RWPE1 (cell line): ENCODE results near the gene PPP1R3G.
A peak's percentile ranks its signal among the peaks of the same experiment; 100 is the strongest.
"Not testable (repeated sequence)": the region's sequence is repeated elsewhere in the genome, so short reads cannot be mapped to it uniquely, and the experiment has no call there.

Experiments
- CTCF ChIA-PET: fragments of 350-600 bp; sonication (Branson Sonifier 250); formaldehyde crosslinking; extraction: SDS; loops from one replicate; lab custom pipeline; 2021; lab: Yijun Ruan, JAX
- POLR2A ChIA-PET: fragments of 400-600 bp; formaldehyde crosslinking; extraction: SDS; loops from one replicate; lab custom pipeline; 2020; ENCODE audit warnings: antibody characterized with exemption; ENCODE audit not compliant: low non-redundant PET; lab: Yijun Ruan, JAX
- DNase-seq: peaks from one replicate; pipeline ENCODE4 v3.0.0; 2012; ENCODE audit warnings: low spot score
- H3K27ac ChIP-seq: fragments of 450-650 bp; 2 replicates; pipeline ENCODE4 v1.5.1; 2017
- TF ChIP-seq, protein P1 (sequence below): fragments of 450-650 bp; conservative IDR thresholded peaks from 2 replicates; pipeline ENCODE4 v1.5.1; 2017; ENCODE audit warnings: low read depth, mild to moderate bottlenecking

PPP1R3G gene

DNA sequence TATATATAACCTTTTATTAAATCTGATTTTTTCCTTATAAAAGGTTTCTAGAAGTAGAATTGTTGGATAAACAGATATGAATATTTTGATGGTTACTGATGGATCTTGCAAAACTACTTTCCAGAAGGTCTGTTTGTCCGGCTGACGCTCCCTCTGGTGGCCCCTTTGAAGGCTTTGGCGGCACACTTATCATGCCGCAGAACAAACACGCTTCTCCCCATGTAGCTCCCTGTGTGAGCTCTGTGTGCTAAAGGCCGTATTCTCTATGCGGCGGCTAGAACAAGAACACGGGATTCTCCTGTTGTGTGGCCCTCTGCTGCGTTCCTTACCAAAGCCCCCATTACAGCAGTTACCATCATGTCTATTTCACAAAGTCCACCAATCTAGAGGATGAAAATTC, 30.0 kb downstream of the PPP1R3G start:
- DNase-seq: no peak
- H3K27ac ChIP-seq: no peak overlapping the region
- TF ChIP-seq, protein P1, sequence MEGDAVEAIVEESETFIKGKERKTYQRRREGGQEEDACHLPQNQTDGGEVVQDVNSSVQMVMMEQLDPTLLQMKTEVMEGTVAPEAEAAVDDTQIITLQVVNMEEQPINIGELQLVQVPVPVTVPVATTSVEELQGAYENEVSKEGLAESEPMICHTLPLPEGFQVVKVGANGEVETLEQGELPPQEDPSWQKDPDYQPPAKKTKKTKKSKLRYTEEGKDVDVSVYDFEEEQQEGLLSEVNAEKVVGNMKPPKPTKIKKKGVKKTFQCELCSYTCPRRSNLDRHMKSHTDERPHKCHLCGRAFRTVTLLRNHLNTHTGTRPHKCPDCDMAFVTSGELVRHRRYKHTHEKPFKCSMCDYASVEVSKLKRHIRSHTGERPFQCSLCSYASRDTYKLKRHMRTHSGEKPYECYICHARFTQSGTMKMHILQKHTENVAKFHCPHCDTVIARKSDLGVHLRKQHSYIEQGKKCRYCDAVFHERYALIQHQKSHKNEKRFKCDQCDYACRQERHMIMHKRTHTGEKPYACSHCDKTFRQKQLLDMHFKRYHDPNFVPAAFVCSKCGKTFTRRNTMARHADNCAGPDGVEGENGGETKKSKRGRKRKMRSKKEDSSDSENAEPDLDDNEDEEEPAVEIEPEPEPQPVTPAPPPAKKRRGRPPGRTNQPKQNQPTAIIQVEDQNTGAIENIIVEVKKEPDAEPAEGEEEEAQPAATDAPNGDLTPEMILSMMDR: no peak
- POLR2A ChIA-PET: no interaction called here
- CTCF ChIA-PET: interaction anchor here (0.6 kb wide), 1 partner anchor 959 kb away, joined by 5 read pairs; no protein-coding TSS in a partner anchor

DNA sequence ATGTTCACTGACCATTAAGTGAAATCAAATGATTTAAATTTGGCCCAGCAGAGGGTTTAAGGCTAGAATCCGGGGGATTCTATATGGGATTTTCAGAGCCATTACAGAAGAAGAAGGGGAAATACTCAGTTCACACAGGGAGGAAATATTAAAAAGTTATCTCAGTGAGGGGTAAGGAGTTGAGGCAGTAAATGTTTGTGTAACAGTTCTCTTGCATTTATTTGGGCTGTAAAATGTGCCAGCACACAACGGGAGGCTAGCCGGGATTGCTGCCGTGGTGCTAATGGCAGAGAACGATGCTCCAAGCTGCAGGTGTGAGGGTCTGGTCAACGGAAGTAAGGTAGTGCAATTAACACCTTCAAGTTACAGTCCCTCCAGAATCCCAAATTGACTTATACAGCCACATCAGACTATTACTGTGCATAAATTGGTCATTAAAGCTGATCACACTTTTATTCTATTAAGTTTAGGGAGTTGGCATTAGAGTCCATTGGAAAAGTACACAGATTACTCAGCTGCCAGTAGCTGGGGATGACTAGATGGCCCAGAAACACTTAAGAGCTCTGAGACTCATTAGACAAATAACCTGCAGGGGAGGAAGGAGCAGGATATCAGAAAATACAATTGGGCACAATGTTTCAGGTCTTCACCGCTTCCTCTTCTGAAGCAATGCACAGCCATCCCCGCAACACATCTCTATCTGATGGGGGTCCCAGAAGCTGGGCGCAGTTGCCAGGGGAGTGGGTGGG, 31.3 kb downstream of the PPP1R3G start:
- POLR2A ChIA-PET: no interaction called here
- DNase-seq: no peak
- TF ChIP-seq, protein P1: no peak
- CTCF ChIA-PET: no interaction called here
- H3K27ac ChIP-seq: peak overlapping the region; percentile 2; the same call in 1 of the 2 replicates

DNA sequence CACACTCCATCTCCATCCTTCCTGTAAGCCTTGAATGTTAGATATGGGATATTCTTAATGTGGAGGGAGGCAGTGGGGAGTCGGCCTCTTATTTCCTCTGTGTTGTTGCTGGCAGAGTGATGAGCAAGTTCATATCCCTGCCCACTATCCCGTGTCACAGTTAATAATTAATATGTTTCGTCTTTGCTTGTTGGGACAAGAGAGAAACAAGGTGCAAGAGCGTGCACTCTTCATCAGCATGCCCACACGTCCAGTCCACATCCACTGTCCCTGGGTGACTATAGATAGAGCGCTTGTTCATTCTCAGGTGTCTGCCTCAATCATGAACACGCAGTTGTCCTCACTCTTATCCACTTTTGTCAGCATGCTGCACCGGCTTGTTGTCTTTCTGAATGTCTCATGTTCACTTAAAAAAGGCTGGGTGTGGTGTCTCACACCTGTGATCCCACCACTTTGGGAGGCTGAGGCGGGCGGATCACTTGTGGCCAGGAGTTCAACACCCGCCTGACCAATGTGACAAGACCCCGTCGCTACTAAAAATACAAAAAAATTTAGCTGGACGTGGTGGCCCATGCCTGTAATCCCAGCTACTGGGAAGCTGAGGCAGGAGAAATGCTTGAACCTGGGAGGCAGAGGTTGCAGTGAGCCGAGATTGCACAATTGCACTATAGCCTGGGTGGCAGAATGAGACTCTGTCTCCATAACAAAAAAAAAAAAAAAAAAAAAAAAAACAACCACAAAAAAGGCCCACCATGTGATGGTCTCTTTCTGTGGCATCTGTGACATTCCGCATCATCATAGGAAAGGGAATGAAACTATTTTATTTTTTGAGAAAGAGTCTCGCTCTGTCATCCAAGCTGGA, 34.2 kb downstream of the PPP1R3G start:
- TF ChIP-seq, protein P1: no peak
- POLR2A ChIA-PET: no interaction called here

DNA sequence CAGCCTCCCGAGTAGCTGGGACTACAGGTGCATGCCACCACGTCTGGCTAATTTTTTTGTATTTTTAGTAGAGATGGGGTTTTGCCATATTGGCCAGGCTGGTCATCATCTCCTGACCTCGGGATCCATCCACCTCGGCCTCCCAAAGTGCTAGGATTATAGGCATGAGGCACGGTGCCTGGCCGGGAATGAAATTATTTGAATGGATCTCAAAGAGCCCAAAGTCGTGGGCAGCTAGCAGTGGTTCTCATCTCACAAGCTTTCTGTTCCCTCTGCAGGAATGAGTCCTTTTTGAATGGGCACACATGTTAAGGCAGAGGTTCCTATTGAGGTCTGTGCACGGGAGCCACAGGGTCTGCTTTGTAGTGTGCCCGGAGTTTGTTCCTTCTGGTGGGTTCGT, 34.9 kb downstream of the PPP1R3G start:
- DNase-seq: no peak
- CTCF ChIA-PET: interaction anchor here (0.6 kb wide), 1 partner anchor 20 kb away, joined by 5 read pairs; no protein-coding TSS in a partner anchor
- TF ChIP-seq, protein P1: no peak
- no peak overlapping the region for H3K27ac ChIP-seq
- POLR2A ChIA-PET: interaction anchor here (0.5 kb wide), 1 partner anchor 1097 kb away, joined by 7 read pairs; no protein-coding TSS in a partner anchor

More for the DNA sequence above, 34.2 kb downstream of the PPP1R3G start:
- DNase-seq: no peak
- CTCF ChIA-PET: interaction anchor here (0.6 kb wide), 2 partner anchors 157 to 400 kb away, joined by 3 to 6 read pairs; no protein-coding TSS in a partner anchor
- no peak overlapping the region for H3K27ac ChIP-seq

DNA sequence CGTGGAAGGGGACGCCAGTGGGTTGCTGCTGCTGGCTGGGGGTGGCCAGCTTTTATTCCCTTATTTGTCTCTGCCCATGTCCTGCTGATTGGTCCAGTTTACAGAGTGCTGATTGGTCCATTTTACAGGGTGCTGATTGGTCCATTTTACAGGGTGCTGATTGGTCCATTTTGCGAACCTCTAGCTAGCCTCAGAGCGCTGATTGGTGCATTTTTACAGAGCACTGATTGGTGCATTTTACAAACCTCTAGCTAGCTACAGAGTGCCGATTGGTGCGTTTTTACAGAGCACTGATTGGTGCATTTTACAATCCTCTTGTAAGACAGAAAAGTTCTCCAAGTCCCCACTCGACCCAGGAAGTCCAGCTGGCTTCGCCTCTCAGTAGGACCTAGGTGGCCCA, 35.4 kb downstream of the PPP1R3G start:
- DNase-seq, H3K27ac ChIP-seq: not testable (repeated sequence)
- POLR2A ChIA-PET: interaction anchor here (0.5 kb wide), 1 partner anchor 1097 kb away, joined by 7 read pairs; no protein-coding TSS in a partner anchor
- CTCF ChIA-PET: interaction anchor here (0.6 kb wide), 1 partner anchor 19 kb away, joined by 5 read pairs; no protein-coding TSS in a partner anchor

DNA sequence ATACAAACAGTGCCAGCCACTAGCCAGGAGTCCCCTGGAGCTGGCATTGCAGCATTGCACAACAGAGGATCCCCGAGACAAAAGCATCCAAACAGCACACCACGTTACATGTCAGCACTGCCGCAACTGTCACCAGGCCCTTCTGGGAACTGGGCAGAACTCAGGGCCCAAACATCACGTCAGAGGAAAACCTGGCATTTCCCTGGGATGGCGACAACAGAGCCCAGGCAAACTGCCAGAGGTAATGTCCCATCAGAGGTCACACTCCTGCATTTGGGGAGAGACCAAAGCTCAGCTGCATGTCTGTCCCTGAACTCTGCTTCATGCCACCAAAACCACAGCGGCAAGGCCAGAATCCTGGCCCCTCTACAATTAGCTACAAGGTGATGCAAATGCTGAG, 36.3 kb downstream of the PPP1R3G start:
- TF ChIP-seq, protein P1: no peak
- no peak for DNase-seq
- ChIA-PET CTCF (no interaction called here), POLR2A (no interaction called here)
- H3K27ac ChIP-seq: no peak overlapping the region
